ENCODE measurements around the gene SLC1A1. TPM values are rescaled to one million over a fixed set of nuclear protein-coding genes. Genes with fewer than 3 reads are reported as not detected.

The SLC1A1 gene
- total and polyA plus RNA-seq, 4 donors, result 5.1 to 13.8 (median 5.4) TPM

GRCh38 chr9:4507306-4508130 is 17.2 kb downstream of the SLC1A1 start:
- WGBS, 2 donors, result 66 to 75% methylated on average over 9 of the region's 9 CpGs
- no peak overlapping the region for H3K27ac ChIP-seq (ENCODE audit: low read depth in 1 of 2, low read length in 1 of 2)
- ATAC-seq (ENCODE audit: insufficient read depth, low FRiP score), result no peak

GRCh38 chr9:4508246-4508906 is 18.1 kb downstream of the SLC1A1 start:
- Histone ChIP-seq H3K36me3 (ENCODE audit: control insufficient read depth in 4 of 4, insufficient read depth in 4 of 4, low read length in 4 of 4) (no peaks in the 10 kb centered on the region), H3K4me3 (no peak overlapping the region), H3K9ac (ENCODE audit: insufficient read depth in 1 of 2, low read length in 2 of 2) (no peak overlapping the region), H3K27ac (ENCODE audit: low read depth in 1 of 2, low read length in 1 of 2) (no peak overlapping the region), H3K27me3 (ENCODE audit: control insufficient read depth in 3 of 3, insufficient read depth in 3 of 3, low read length in 2 of 3) (no peaks in the 10 kb centered on the region), H3K9me3 (ENCODE audit: control insufficient read depth in 4 of 4, insufficient read depth in 3 of 4, low read length in 3 of 4) (no peaks in the 10 kb centered on the region), H3K4me1 (ENCODE audit: control insufficient read depth in 5 of 5, insufficient read depth in 5 of 5, low read length in 5 of 5) (peaks cover 0 to 2% (median 0%) of the 10 kb centered on the region in 5 donors)
- TF ChIP-seq CTCF (IDR thresholded peaks at IDR 0.05; ENCODE audit: control extremely low read depth, extremely low read depth), result no peak
- ATAC-seq (ENCODE audit: insufficient read depth, low FRiP score) (no peak), DNase-seq (no peak)
- 90 to 91% methylated on average over 7 of the region's 7 CpGs for WGBS, 2 donors

More at GRCh38 chr9:4507306-4508130, 17.2 kb downstream of the SLC1A1 start:
- DNase-seq, result no peak
- no peak overlapping the region for H3K4me3 ChIP-seq
- no peaks in the 10 kb centered on the region for H3K9me3 ChIP-seq (ENCODE audit: control insufficient read depth in 4 of 4, insufficient read depth in 3 of 4, low read length in 3 of 4)
- H3K36me3 ChIP-seq (ENCODE audit: control insufficient read depth in 4 of 4, insufficient read depth in 4 of 4, low read length in 4 of 4), result no peaks in the 10 kb centered on the region
- H3K27me3 ChIP-seq (ENCODE audit: control insufficient read depth in 3 of 3, insufficient read depth in 3 of 3, low read length in 2 of 3), result no peaks in the 10 kb centered on the region
- TF ChIP-seq CTCF (IDR thresholded peaks at IDR 0.05; ENCODE audit: control extremely low read depth, extremely low read depth), result no peak
- no peak overlapping the region for H3K9ac ChIP-seq (ENCODE audit: insufficient read depth in 1 of 2, low read length in 2 of 2)
- H3K4me1 ChIP-seq (ENCODE audit: control insufficient read depth in 5 of 5, insufficient read depth in 5 of 5, low read length in 5 of 5), result peaks cover 0 to 2% (median 0%) of the 10 kb centered on the region in 5 donors

- ATAC-seq (ENCODE audit: insufficient read depth, low FRiP score), result no peak
- Histone ChIP-seq H3K27me3 (ENCODE audit: control insufficient read depth in 3 of 3, insufficient read depth in 3 of 3, low read length in 2 of 3) (no peaks in the 10 kb centered on the region), H3K4me1 (ENCODE audit: control insufficient read depth in 5 of 5, insufficient read depth in 5 of 5, low read length in 5 of 5) (peaks cover 0 to 2% (median 0%) of the 10 kb centered on the region in 5 donors), H3K9ac (ENCODE audit: insufficient read depth in 1 of 2, low read length in 2 of 2) (no peak overlapping the region), H3K36me3 (ENCODE audit: control insufficient read depth in 4 of 4, insufficient read depth in 4 of 4, low read length in 4 of 4) (no peaks in the 10 kb centered on the region), H3K27ac (ENCODE audit: low read depth in 1 of 2, low read length in 1 of 2) (no peak overlapping the region), H3K4me3 (no peak overlapping the region), H3K9me3 (ENCODE audit: control insufficient read depth in 4 of 4, insufficient read depth in 3 of 4, low read length in 3 of 4) (no peaks in the 10 kb centered on the region)
- no peak for TF ChIP-seq CTCF (IDR thresholded peaks at IDR 0.05; ENCODE audit: control extremely low read depth, extremely low read depth)
- 91 to 93% methylated on average over 3 of the region's 3 CpGs for WGBS, 2 donors
- no peak for DNase-seq
These were observed 18.8 kb downstream of the SLC1A1 start for GRCh38 chr9:4508907-4509589.
